Liver (tissue), 9 donors: Measurements from ENCODE around the gene IKZF3. TPM values are rescaled to one million over a fixed set of nuclear protein-coding genes. Genes with fewer than 3 reads are reported as not detected.

ENCODE experiments used
- DNase-seq: peaks from one replicate; pipeline ENCODE4 v3.0.0-alpha.2; 2017; ENCODE audit warnings: low spot score
- H3K27ac ChIP-seq, 2 donors: one replicate each; pipeline ENCODE4 v1.7.0; 2013; ENCODE audit warnings: inconsistent platforms in 2 of 2, low read length in 2 of 2, control low read depth in 1 of 2, low read depth in 1 of 2, mild to moderate bottlenecking in 1 of 2
- H3K27me3 ChIP-seq, 4 donors: one replicate each; pipeline versions ENCODE4 v1.6.1 to v1.7.0; 2013; ENCODE audit warnings: low read length in 3 of 4, inconsistent platforms in 1 of 4, mild to moderate bottlenecking in 1 of 4, moderate library complexity in 1 of 4; ENCODE audit not compliant: control insufficient read depth in 4 of 4, insufficient read depth in 4 of 4
- H3K36me3 ChIP-seq, 4 donors: one replicate each; pipeline versions ENCODE4 v1.6.1 to v1.7.0; 2013; ENCODE audit warnings: low read length in 3 of 4, mild to moderate bottlenecking in 3 of 4, low read depth in 1 of 4, moderate library complexity in 1 of 4; ENCODE audit not compliant: control insufficient read depth in 4 of 4, insufficient read depth in 3 of 4
- H3K4me1 ChIP-seq, 4 donors: one replicate each; pipeline versions ENCODE4 v1.6.1 to v1.7.0; 2013; ENCODE audit warnings: low read length in 3 of 4, mild to moderate bottlenecking in 3 of 4, moderate library complexity in 1 of 4; ENCODE audit not compliant: control insufficient read depth in 4 of 4, insufficient read depth in 4 of 4
- H3K4me3 ChIP-seq, 3 donors: one replicate each; pipeline versions ENCODE4 v1.6.1 to v1.7.0; 2013; ENCODE audit warnings: low read length in 3 of 3, control low read depth in 1 of 3, low read depth in 1 of 3, mild to moderate bottlenecking in 1 of 3
- H3K9ac ChIP-seq, 2 donors: one replicate each; pipeline ENCODE4 v1.7.0; 2013; ENCODE audit warnings: low read length in 2 of 2, mild to moderate bottlenecking in 2 of 2, moderate library complexity in 2 of 2, control low read depth in 1 of 2, low read depth in 1 of 2
- H3K9me3 ChIP-seq, 4 donors: one replicate each; pipeline versions ENCODE4 v1.6.1 to v1.7.0; 2013; ENCODE audit warnings: low read length in 3 of 4; ENCODE audit not compliant: control insufficient read depth in 4 of 4
- CTCF ChIP-seq: fragments of 150-350 bp; IDR thresholded peaks from 2 replicates; pipeline ENCODE4 v1.5.1; 2017; ENCODE audit warnings: improper control_type of control experiment, low read depth, low read length; ENCODE audit not compliant: missing input control
- FOXA1 ChIP-seq: IDR thresholded peaks from 2 replicates; pipeline ENCODE4 v1.6.1; 2016; ENCODE audit warnings: antibody characterized with exemption
- FOXA2 ChIP-seq: IDR thresholded peaks from 2 replicates; pipeline ENCODE4 v1.6.1; 2016; ENCODE audit warnings: antibody characterized with exemption
- GABPA ChIP-seq, 2 donors: IDR thresholded peaks in 1 of 2; conservative IDR thresholded peaks in 1 of 2; 2 replicates each; pipeline ENCODE4 v1.6.1; 2016; ENCODE audit warnings: antibody characterized with exemption in 2 of 2, mild to moderate bottlenecking in 1 of 2, moderate library complexity in 1 of 2
- HNF4A ChIP-seq, 2 donors: conservative IDR thresholded peaks; 2 replicates each; pipeline ENCODE4 v1.6.1; 2016; ENCODE audit warnings: antibody characterized with exemption in 2 of 2, mild to moderate bottlenecking in 2 of 2
- HNF4G ChIP-seq: IDR thresholded peaks from 2 replicates; pipeline ENCODE4 v1.6.1; 2016; ENCODE audit warnings: antibody characterized with exemption
- JUND ChIP-seq, 2 donors: IDR thresholded peaks; 2 replicates each; pipeline ENCODE4 v1.6.1; 2016; ENCODE audit warnings: antibody characterized with exemption in 2 of 2
- NR2F2 ChIP-seq: IDR thresholded peaks from 2 replicates; pipeline ENCODE4 v1.6.1; 2016; ENCODE audit warnings: antibody characterized with exemption
- RXRA ChIP-seq, 2 donors: IDR thresholded peaks; 2 replicates each; pipeline ENCODE4 v1.6.1; 2017 to 2018; ENCODE audit warnings: antibody characterized with exemption in 2 of 2, mild to moderate bottlenecking in 1 of 2
- TAF1 ChIP-seq: conservative IDR thresholded peaks from 2 replicates; pipeline ENCODE4 v1.6.1; 2016; ENCODE audit warnings: antibody characterized with exemption, mild to moderate bottlenecking
- YY1 ChIP-seq: IDR thresholded peaks from 2 replicates; pipeline ENCODE4 v1.6.1; 2016; ENCODE audit warnings: antibody characterized with exemption, mild to moderate bottlenecking
- WGBS: extraction: QIAGEN DNeasy Blood & Tissue Kit; methylation state at CpG from one replicate; pipeline ENCODE4 v1.1.7; 2013; 5-methylcytosine and 5-hydroxymethylcytosine counted together
- polyA plus RNA-seq, 2 donors: library from polyadenylated mRNA; stranded (reverse) in 1 of 2; unstranded in 1 of 2; fragments of 200-250 nt in 1 of 2; fragments of >200 nt in 1 of 2; fragmentation: Nextera tagmentation in 1 of 2; extraction: Ambion mirVana in 1 of 2; gene quantifications; one replicate each; pipeline versions ENCODE4 v1.2.1 to v1.2.3, GENCODE V29; 2013 to 2015
- total RNA-seq, 2 donors: library from RNA; depleted of rRNA; stranded (reverse); fragments of >200 nt; gene quantifications; one replicate each; pipeline ENCODE4 v1.2.3, GENCODE V29; 2014
- TF ChIP-seq, protein P1 (sequence below): IDR thresholded peaks from 2 replicates; pipeline ENCODE4 v1.6.1; 2016; ENCODE audit warnings: antibody characterized with exemption
- TF ChIP-seq, protein P2 (sequence below): IDR thresholded peaks from 2 replicates; pipeline ENCODE4 v1.6.1; 2016; ENCODE audit warnings: antibody characterized with exemption
- donor health status: healthy.
- donor health status: healthy.
- donor health status: healthy.
- donor health status: healthy.
- donor health status: healthy.

Gene IKZF3
- total and polyA plus RNA-seq, 4 donors: 0.32 to 2.3 (median 0.83) TPM

DNA sequence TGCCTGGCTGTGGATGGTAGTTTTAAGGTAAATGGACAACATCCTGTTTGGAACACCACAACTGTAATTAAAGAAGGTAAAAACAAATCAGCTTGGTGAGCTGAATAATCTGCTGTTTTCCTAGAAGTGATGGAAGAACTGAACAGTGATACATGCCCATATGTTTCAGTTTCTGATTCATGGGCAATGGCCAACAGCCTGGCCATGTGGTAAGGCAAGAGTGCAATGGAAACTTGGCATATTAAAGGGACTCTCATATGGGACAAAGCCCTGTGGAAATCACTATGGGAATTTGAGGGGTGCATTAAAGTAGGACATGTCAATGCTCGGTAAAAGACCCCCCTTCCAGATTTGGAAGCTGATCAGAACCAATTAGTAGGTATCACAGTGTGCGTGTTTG, 37.8 kb downstream of the IKZF3 start:
- no peaks in the 10 kb centered on the region for H3K27me3 ChIP-seq
- H3K9ac ChIP-seq: no peak overlapping the region
- no peak overlapping the region for H3K27ac ChIP-seq
- peaks cover 0 to 7% (median 5%) of the 10 kb centered on the region in 4 donors for H3K9me3 ChIP-seq
- TF ChIP-seq FOXA2 (no peak), TAF1 (no peak)
- TF ChIP-seq, protein P1, sequence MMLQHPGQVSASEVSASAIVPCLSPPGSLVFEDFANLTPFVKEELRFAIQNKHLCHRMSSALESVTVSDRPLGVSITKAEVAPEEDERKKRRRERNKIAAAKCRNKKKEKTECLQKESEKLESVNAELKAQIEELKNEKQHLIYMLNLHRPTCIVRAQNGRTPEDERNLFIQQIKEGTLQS: no peak
- 97% methylated on average over 2 of the region's 2 CpGs for WGBS
- DNase-seq: no peak
- peaks cover 2 to 13% (median 8%) of the 10 kb centered on the region in 4 donors for H3K4me1 ChIP-seq
- no peaks in the 10 kb centered on the region for H3K36me3 ChIP-seq
- no peak overlapping the region for H3K4me3 ChIP-seq

DNA sequence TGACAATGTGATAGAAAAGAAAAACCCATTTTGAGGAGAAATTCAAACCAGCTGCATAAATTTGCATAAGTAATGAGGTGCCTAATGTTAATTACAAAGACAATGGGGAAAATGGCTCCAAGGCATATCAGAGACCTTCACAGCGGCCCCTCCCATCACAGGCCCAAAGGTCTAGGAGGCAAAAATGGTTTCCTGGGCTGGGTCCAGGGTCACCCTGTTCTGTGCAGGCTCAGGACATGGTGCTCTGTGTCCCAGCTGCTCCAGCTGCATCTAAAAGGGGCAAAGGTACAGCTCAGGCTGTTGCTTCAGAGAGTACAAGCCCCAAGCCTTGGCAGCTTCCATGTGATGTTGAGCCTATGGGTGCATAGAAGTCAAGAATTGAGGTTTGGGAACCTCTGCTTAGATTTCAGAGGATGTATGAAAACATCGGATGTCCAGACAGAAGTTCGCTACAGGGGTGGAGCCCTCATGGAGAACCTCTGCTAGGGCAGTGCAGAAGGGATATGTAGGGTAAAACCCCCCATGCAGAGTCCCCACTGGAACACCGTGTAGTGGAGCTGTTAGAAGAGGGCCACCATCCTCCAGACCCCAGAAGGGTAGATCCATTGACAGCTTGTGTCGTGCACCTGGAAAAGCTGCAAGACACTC, 40.6 kb downstream of the IKZF3 start:
- no peaks in the 10 kb centered on the region for H3K27me3 ChIP-seq
- H3K9me3 ChIP-seq: peaks cover 0 to 7% (median 5%) of the 10 kb centered on the region in 4 donors
- H3K4me3 ChIP-seq: no peak overlapping the region
- peaks cover 2 to 11% (median 8%) of the 10 kb centered on the region in 4 donors for H3K4me1 ChIP-seq
- no peak for DNase-seq
- TF ChIP-seq FOXA1 (no peak), YY1 (no peak)
- TF ChIP-seq, protein P2, sequence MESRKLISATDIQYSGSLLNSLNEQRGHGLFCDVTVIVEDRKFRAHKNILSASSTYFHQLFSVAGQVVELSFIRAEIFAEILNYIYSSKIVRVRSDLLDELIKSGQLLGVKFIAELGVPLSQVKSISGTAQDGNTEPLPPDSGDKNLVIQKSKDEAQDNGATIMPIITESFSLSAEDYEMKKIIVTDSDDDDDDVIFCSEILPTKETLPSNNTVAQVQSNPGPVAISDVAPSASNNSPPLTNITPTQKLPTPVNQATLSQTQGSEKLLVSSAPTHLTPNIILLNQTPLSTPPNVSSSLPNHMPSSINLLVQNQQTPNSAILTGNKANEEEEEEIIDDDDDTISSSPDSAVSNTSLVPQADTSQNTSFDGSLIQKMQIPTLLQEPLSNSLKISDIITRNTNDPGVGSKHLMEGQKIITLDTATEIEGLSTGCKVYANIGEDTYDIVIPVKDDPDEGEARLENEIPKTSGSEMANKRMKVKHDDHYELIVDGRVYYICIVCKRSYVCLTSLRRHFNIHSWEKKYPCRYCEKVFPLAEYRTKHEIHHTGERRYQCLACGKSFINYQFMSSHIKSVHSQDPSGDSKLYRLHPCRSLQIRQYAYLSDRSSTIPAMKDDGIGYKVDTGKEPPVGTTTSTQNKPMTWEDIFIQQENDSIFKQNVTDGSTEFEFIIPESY: no peak
- WGBS: 95% methylated on average over 5 of the region's 5 CpGs
- H3K36me3 ChIP-seq: no peaks in the 10 kb centered on the region
- no peak overlapping the region for H3K9ac ChIP-seq
- H3K27ac ChIP-seq: no peak overlapping the region

- Histone ChIP-seq H3K4me3 (no peak overlapping the region), H3K27me3 (no peaks in the 10 kb centered on the region), H3K9ac (no peak overlapping the region), H3K9me3 (peaks cover 0 to 7% (median 5%) of the 10 kb centered on the region in 4 donors), H3K4me1 (no peaks in the 10 kb centered on the region), H3K36me3 (no peaks in the 10 kb centered on the region), H3K27ac (no peak overlapping the region)
- no peak for DNase-seq
- WGBS: 90% methylated on average over 2 of the region's 2 CpGs
- TF ChIP-seq NR2F2: no peak
These were observed 42.1 kb downstream of the IKZF3 start for GRCh38 chr17:39822051-39822451.

DNA sequence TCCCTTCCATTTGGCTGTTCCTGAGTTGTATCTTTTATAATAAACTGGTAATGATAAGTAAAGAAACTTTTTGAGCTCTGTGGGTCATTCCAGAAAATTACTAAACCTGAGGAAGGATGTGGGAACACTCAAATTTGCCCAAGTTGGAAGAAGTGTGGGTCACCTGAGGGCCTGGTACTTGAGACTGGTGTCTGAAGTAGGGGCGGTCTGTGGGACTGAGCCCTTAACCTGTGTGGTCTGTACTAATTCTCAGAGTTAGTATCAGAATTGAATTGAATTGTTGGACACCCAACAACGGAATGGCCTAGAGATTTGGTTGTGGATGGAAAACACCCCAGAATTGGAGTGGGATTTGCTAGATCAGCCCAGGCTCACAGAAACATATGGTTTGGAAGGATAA, 43.1 kb downstream of the IKZF3 start:
- H3K36me3 ChIP-seq: no peaks in the 10 kb centered on the region
- H3K27ac ChIP-seq: no peak overlapping the region
- no peak for DNase-seq
- no peaks in the 10 kb centered on the region for H3K4me1 ChIP-seq
- H3K9me3 ChIP-seq: peaks cover 0 to 7% (median 5%) of the 10 kb centered on the region in 4 donors
- no peak overlapping the region for H3K4me3 ChIP-seq
- no peaks in the 10 kb centered on the region for H3K27me3 ChIP-seq
- H3K9ac ChIP-seq: no peak overlapping the region
- WGBS: 94% methylated on average over 2 of the region's 2 CpGs
- TF ChIP-seq, protein P1: no peak
- TF ChIP-seq GABPA (IDR thresholded peaks at IDR 0.05 in 1 of 2, conservative IDR thresholded peaks at IDR 0.05 in 1 of 2) (no peak), JUND (IDR thresholded peaks at IDR 0.05) (no peak), NR2F2 (no peak), TAF1 (no peak), HNF4G (no peak), FOXA1 (no peak), CTCF (no peak), RXRA (IDR thresholded peaks at IDR 0.05) (no peak), HNF4A (conservative IDR thresholded peaks at IDR 0.05) (no peak)
- TF ChIP-seq, protein P2: no peak
